Activated gamma-delta T cell (primary cell): Measurements from ENCODE around the gene MGLL.

ENCODE experiments used
- DNase-seq: peaks from one replicate; lab custom pipeline; 2025; lab: John Stamatoyannopoulos, UW

MGLL gene

DNA sequence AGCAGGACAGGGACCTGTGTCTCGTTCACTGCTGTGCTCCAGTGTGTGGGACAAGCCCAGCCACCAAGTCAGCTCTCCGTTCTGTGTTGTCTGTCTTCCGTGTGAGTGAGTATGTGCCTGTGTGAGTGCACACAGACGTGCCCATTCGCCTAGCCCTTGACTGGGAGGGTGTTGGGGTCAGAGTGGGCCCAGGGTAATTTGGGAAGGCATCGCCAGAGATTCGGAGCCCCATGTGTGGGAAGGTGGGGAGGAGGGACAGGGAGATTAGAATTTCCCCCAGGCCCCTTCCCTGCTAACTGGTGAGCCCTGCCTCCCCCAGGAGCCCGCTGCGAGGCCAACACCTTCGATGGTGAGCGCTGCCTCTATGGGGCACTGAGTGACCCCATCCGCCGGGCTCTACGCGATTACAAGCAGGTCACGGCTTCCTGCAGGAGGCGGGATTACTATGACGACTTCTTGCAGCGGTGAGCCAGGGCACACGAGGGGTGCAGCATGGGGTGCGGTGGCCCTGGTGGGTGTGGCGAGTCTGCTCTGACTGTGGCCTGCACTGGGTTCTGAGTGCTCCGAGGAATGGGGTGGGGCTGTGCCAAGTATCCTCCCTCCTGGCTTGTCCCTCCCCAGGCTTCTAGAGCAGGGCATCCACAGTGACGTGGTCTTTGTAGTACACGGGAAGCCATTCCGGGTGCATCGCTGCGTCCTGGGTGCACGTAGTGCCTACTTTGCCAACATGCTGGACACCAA, 146.5 kb downstream of the MGLL start:
- DNase-seq = no peak

GRCh38 chr3:127674790-127675189, 147.5 kb downstream of the MGLL start:
- no peak for DNase-seq

- DNase-seq = no peak
Observed at GRCh38 chr3:127674101-127674721, 148.1 kb downstream of the MGLL start.

GRCh38 chr3:127673191-127674100, 148.9 kb downstream of the MGLL start:
- peak; percentile 47 for DNase-seq

- peak; percentile 75 for DNase-seq
Observed at GRCh38 chr3:127672429-127673190, 149.7 kb downstream of the MGLL start, which contains the start of gene ABTB1. TSS of gene ABTB1 (plus strand) at chr3:127672952. CDS start at chr3:127673026, 74 bp downstream.

- no peak for DNase-seq
Observed at GRCh38 chr3:127671523-127672428, 150.5 kb downstream of the MGLL start.

DNA sequence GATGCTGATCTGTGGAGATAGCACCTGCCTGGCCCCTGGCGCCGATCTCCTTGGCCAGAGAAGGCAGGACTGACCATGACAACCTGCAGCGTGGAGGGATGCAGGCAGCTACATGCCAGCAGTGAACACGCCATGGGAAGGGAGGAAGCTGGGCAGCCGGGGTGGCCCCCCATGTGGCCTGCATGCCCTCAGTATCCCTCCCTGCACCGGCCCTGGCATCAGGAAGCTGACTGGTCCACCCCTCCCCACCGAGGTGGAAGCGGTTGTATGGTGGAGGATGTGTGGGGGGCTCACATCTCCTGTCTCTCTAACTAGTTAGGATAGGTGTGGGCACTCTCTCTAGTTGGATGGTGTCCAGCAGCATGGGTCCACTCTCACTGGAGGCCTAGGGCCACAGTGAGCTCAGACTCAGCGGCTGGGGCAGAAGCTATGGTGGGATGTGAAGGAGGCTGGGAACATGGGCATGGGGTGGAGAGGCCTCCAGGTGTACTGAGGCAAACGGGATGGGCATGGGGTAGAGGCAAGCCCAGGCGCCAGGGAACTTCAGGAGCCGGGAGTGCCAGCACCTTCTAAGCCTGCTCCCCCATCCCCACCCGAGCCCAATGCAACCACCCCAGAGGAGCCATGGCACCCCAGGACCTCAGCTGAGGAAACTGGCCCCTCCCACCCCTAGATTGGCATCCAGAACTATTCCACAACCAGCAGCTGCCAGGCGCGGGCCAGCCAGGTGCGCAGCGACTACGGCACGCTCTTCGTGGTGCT, 151.4 kb downstream of the MGLL start:
- DNase-seq = no peak

DNA sequence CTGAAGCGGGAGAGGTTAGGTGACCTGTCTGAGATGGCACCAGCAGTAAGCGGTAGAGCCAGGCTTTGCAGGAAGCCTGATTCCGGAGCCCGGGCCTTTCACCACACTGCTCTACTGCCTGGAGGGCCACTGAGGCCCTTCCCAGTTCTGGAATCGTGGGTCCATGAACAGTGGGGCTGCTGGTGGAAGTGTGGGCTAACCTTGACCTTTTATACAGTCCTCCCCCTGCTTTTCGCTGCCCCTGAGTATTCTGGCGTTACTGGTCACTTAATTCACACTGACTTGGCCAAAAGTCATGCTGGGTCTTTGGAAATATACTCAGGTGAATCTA, 152.1 kb downstream of the MGLL start:
- no peak for DNase-seq

- DNase-seq = no peak
Observed at GRCh38 chr3:127669541-127670228, 152.6 kb downstream of the MGLL start.

DNA sequence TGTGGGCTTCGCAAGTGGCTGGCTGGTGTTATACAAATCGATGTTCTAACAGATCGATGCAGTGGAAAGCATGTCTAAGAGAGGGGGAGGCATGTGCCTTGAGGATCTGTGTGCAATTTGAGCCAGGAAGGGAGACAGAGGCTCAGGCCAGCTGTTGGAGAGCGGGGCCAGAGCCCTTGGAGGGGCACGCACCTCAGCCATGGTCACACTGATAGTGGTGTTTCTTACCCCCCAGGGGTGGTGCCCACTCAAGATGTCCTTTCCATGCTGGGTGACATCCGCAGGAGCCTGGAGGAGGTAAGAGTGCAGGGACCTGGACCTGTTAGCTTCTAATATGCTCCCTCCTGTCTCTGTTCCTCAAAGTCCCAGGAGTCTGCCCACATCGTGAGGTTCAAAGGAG, 153.4 kb downstream of the MGLL start:
- DNase-seq = no peak

DNA sequence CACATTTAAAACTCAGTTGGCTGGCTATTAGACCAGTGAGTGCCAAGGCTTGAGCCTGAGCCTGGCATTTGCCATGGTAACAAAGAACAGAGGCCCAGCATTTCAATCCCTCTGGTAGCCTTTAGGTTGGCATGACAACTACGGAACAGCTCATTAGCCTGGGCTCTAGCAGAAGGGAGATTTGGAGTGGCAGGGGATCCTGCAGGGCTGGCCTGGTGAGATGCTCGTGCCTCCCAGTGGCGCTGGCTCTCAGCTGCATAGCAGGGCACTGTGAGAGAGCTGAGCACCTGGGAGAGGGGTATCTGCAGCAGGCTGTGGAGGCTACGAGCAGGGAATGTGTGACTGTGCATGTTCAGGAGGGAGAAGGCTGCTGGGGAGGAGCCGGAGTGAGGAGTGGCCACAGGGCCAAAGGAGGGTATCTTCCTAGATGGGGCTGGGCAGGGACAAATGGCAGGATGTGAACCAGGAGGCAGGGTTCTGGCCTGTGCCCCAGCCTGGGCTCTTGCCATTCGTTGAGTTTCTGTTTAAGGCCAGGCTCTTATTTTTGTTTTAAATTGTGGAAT, 155.1 kb downstream of the MGLL start:
- no peak for DNase-seq

DNA sequence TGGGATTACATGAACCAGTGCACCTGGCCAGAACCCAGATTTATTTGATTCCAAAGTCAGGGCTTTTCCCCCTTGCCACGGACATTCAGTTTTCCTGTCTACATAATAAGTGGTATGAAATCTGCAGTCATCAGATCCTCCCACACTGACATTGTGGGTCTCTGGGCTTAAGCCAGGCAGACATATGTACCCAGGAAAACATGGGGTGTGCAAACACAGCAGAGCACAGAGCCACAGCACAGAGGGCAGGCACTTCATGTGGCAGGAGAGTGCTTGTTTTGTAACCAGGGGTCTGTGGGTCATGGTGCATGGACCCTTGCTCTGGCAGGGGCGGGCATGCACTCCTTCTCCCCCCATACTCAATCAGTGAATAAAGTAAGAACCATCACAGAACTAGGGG, 155.6 kb downstream of the MGLL start:
- DNase-seq = no peak

- no peak for DNase-seq
Observed at GRCh38 chr3:127665586-127665985, 156.7 kb downstream of the MGLL start.

GRCh38 chr3:127665165-127665564, 157.2 kb downstream of the MGLL start:
- no peak for DNase-seq

DNA sequence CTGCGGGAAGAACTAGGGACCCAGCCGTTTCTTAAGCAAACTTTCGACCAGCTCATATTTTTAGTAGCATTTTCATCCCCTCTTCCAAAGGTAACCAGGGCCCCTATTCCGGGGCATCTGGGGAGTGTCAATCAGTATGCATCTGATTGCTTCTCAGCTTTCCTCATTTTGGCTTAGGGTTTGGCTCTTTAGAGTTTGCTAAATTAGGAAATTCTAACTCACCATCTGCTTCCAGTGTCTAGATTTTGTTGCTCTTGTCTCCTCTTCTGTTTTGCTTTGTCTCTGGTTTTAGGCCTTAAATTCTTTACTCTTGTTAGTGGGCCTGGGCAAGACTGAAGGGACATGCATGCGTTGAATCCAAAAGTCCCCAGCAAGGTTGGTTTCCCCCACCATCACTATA, 159.2 kb downstream of the MGLL start:
- no peak for DNase-seq

GRCh38 chr3:127662001-127662469, 160.3 kb downstream of the MGLL start:
- DNase-seq = no peak

DNA sequence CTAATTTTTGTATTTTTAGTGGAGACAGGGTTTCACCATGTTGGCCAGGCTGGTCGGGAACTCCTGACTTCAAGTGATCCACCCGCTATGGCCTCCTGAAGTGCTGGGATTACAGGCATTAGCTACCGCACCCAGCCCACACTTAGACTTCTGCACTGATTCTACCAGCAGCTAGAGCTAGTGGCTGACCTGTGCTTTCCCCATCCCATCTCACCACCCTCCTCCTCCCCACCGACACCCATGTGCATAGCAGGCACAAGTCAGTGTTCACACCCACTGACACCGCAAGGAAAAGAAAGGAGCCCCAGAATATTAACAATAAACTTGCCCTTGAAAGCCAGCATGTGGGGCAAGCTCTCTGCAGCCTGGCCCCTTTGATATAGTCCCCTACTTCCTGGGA, 160.7 kb downstream of the MGLL start:
- no peak for DNase-seq

GRCh38 chr3:127660621-127661251, 161.6 kb downstream of the MGLL start:
- DNase-seq = no peak

DNA sequence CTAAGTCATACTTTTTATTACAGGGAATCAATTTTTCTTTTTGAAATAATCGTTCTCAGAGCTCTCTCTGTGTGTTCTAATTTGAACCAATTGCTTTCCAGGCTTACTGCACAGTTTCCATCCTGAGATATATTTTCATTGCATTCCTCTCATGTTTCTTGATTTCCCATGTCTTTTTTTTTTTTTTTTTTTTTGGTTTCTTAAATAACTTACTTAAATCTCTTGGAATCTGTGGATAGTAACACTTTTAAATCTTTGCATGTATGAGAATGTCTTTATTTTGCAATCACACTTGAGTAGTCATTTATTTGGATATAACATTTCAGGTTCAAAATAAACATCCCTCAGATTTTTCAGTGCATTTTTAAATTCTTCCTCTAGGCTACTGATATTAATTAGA, 164.1 kb downstream of the MGLL start:
- no peak for DNase-seq
